Measurements from ENCODE around the gene RBM39.

Gene RBM39

DNA sequence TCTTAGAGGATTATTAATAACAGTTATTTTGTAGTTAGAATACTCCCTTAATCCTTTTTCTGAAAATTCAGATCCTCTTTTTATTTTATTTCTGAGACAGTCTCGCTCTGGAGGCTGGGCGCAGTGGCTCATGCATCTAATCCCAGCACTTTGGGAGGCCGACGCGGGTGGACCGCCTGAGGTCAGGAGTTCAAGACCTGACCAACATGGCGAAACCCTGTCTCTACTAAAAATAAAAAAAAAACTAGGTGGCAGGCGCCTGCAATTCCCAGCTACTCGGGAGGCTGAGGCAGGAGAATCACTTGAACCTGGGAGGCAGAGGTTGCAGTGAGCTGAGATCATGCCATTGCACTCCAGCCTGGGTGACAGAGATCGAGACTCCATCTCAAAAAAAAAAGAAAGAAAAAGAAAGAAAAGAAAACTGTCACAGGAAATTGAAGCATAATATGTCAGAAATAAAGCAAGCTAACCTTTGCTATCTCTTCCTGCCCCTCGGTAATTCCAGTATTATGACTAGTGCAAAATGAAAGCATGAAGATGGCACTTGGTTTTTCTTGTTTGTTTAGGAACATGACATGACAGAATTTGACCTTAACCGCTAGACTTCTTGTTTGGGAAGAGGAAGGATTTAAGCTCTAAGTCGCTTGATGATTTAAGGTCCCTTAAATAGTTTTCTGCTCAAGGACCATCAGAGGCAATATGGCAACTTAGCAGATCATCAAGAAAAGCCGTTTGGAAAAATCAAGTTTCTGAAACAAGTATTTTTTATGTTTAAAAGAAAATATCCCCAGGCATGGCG lies 1.8 kb upstream of the RBM39 start:
- Histone ChIP-seq H3K27ac (ENCODE audit: low read length) (peak overlapping the region; percentile 97), H3K4me3 (ENCODE audit: low read length) (peak overlapping the region; percentile 91), H3K9ac (ENCODE audit: low read length) (peak overlapping the region; percentile 99)

DNA sequence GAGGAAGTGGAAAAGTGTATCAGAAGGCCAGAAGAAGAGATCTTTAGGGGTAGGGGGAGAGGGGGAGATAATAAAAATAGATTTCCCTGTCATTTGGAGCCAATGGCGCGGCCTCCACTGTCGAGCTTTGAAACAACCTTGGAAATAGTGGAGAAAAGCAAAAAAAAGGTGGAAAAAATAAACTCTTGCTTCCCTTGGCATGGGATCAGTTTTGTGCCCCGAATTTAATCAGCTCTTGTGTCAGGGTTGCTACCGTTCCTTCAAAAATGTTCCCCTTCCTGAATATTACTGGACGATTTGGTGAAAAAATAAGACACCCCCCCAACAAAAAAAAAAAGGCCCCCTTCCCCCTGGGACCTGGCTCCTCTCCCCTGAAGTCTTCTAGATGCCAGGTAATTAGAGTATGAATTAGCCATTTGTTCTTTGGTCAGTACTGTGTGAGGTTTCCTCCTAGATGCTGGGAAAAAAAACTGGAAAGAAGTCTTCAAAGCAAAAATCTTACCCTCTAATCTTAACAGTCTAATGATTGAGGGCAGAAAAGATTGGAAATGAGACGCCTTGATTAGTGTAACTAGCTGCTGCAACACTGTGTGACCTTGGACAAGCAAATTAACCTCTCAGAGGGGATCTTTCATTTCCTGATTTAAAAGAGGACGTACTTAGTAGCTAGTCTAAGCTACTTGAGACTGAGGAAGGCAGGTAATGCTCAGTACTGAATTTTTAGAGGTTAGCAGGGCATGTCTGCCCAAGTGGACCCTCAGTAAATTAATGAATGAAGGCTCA lies 872 bp upstream of the RBM39 start:
- Histone ChIP-seq H3K27ac (ENCODE audit: low read length) (peak overlapping the region; percentile 97), H3K27me3 (ENCODE audit: control insufficient read depth, insufficient read depth, low read length) (no peaks in the 10 kb centered on the region), H3K9me3 (ENCODE audit: control insufficient read depth, low read depth, low read length) (no peaks in the 10 kb centered on the region), H3K4me3 (ENCODE audit: low read length) (peak overlapping the region; percentile 91), H3K9ac (ENCODE audit: low read length) (peak overlapping the region; percentile 99), H3K4me1 (ENCODE audit: control insufficient read depth, low read depth, low read length) (peaks cover 17% of the 10 kb centered on the region), H3K36me3 (ENCODE audit: control insufficient read depth, low read depth, low read length) (peaks cover 29% of the 10 kb centered on the region)

More for the DNA sequence above, 1.8 kb upstream of the RBM39 start:
- Histone ChIP-seq H3K27me3 (ENCODE audit: control insufficient read depth, insufficient read depth, low read length) (no peaks in the 10 kb centered on the region), H3K36me3 (ENCODE audit: control insufficient read depth, low read depth, low read length) (peaks cover 19% of the 10 kb centered on the region), H3K9me3 (ENCODE audit: control insufficient read depth, low read depth, low read length) (no peaks in the 10 kb centered on the region), H3K4me1 (ENCODE audit: control insufficient read depth, low read depth, low read length) (peaks cover 13% of the 10 kb centered on the region)

DNA sequence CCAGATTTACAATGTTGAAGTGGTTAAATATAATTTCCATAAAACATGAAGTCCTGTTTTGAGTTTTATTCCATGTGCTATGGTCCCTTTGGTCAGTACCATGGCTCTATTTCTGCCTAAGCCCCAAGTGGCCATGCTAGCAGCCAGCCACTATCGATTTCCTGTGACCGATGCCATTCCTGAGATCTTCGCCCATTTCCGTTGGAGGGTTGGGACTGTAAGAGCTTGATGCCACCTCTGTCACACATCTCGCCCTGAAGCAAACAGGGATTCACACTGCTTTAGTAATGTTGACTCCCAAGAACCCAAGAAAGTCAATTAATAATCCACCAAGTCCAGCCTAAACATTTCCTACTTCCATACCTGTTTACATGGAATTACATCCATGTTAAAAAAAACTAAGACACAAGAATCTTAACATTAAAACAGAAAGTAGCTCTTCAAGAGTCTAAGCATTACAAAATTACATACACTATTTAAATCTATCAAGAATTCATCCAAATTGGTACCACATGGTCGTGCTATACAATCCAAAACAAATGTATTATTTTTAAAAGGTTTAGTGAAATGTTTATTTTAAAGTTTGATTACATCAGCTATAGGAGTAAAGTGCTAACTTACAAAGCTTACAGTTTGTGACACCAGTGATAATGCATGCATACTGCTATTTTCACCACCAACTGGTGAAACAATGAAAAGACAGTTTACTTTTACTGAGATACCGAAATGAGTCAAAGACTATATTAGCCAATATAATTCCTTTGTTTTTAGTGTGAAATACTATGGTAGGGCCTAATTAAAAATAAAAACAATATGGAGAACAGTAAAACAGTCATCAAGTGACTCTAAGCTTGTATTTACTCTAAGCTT lies 2.5 kb downstream of the RBM39 start:
- no peak overlapping the region for H3K27ac ChIP-seq (ENCODE audit: low read length)
- peaks cover 53% of the 10 kb centered on the region for H3K36me3 ChIP-seq (ENCODE audit: control insufficient read depth, low read depth, low read length)
- H3K4me1 ChIP-seq (ENCODE audit: control insufficient read depth, low read depth, low read length), result peaks cover 17% of the 10 kb centered on the region
- H3K27me3 ChIP-seq (ENCODE audit: control insufficient read depth, insufficient read depth, low read length), result no peaks in the 10 kb centered on the region
- peak overlapping the region; percentile 93 for H3K4me3 ChIP-seq (ENCODE audit: low read length)
- no peaks in the 10 kb centered on the region for H3K9me3 ChIP-seq (ENCODE audit: control insufficient read depth, low read depth, low read length)
- peak overlapping the region; percentile 1 for H3K9ac ChIP-seq (ENCODE audit: low read length)

DNA sequence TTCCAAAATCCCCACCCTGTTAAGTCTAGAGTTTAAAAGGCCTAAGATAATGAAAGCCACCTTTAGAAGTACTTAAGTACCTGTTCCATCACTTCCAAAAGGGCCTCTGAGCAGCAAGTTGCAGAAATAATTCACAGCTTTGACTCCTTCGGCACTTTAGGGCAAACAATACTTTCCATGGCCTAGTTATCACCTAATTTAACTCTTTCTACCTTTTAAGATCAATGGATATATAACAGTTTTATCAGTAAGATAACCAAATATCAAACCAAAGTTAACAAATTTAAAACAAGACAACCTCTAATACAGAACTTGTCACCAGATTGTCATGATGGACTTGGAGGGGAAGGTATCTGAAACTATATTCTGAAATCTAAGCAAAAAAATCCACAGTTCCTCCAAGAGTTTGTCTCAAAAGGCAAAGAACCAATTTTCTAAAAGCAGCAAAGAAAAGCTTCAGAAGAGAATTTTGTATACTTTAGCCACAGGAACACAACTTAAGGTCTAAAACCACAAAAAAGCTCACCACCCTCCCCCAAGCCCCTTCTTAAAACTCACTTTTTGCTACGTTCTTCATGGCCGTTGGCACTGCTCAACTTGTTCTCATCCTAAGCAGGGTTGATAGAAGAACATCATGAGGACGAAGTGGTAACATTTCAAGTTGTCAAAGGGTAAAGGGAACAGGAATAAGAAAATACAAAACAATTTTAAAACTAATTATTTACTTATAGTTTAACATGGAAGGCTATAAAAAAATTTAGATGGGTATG lies 3.5 kb downstream of the RBM39 start:
- H3K27ac ChIP-seq (ENCODE audit: low read length), result no peak overlapping the region
- H3K9ac ChIP-seq (ENCODE audit: low read length), result no peak overlapping the region
- H3K27me3 ChIP-seq (ENCODE audit: control insufficient read depth, insufficient read depth, low read length), result no peaks in the 10 kb centered on the region
- H3K36me3 ChIP-seq (ENCODE audit: control insufficient read depth, low read depth, low read length), result peaks cover 62% of the 10 kb centered on the region
- H3K4me3 ChIP-seq (ENCODE audit: low read length), result peak overlapping the region; percentile 19
- no peaks in the 10 kb centered on the region for H3K9me3 ChIP-seq (ENCODE audit: control insufficient read depth, low read depth, low read length)
- H3K4me1 ChIP-seq (ENCODE audit: control insufficient read depth, low read depth, low read length), result peaks cover 17% of the 10 kb centered on the region

DNA sequence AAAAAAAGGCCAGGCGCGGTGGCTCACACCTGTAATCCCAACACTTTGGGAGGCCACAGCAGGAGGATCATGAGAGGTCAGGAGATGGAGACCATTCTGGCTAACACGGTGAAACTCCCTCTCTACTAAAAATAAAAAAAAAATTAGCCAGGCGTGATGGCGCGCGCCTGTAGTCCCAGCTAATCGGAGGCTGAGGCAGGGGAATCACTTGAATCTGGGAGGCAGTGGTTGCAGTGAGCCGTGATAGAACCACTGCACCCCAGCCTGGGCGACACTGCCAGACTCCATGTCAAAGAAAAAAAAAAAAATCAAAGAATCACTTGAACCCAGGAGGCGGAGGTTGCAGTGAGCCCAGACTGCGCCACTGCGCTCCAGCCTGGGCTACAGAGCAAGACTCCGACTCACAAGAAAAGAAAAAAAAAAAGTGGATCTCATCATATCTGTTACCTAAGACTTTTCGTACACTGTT lies 4.2 kb downstream of the RBM39 start:
- Histone ChIP-seq H3K4me3 (ENCODE audit: low read length) (no peak overlapping the region), H3K9me3 (ENCODE audit: control insufficient read depth, low read depth, low read length) (no peaks in the 10 kb centered on the region), H3K36me3 (ENCODE audit: control insufficient read depth, low read depth, low read length) (peaks cover 69% of the 10 kb centered on the region), H3K27ac (ENCODE audit: low read length) (no peak overlapping the region), H3K4me1 (ENCODE audit: control insufficient read depth, low read depth, low read length) (peaks cover 12% of the 10 kb centered on the region), H3K27me3 (ENCODE audit: control insufficient read depth, insufficient read depth, low read length) (no peaks in the 10 kb centered on the region), H3K9ac (ENCODE audit: low read length) (no peak overlapping the region)

DNA sequence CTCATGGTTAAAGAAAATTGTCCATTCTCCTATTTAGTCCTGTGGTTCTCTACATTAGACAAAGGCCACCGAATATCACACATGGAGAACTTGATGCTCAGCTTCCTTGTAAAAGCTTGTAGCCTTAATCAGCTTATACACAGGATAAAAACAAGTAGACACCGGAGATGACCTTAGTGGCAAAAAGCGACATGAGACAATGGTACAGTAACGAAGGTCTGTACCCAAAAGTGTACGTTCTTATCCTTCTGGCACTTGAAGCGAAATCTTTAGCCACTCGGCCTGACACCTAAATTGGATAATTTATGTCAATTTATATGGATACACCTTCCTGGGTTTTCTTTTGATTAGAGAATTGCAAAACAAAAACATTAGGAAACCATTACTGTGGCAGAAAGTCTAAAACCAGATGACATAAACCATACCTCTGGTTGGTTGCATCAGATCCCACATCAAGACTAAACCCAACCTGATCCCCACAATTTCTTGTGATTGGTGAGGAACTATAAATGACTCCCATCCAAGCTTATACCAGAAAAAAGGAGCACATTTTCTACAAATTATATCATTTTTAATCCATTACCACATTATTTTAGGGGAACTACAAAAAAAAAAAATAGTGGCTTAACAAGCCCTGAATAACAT lies 6.1 kb downstream of the RBM39 start:
- H3K9ac ChIP-seq (ENCODE audit: low read length), result no peak overlapping the region
- no peaks in the 10 kb centered on the region for H3K9me3 ChIP-seq (ENCODE audit: control insufficient read depth, low read depth, low read length)
- peaks cover 12% of the 10 kb centered on the region for H3K4me1 ChIP-seq (ENCODE audit: control insufficient read depth, low read depth, low read length)
- no peak overlapping the region for H3K27ac ChIP-seq (ENCODE audit: low read length)
- H3K27me3 ChIP-seq (ENCODE audit: control insufficient read depth, insufficient read depth, low read length), result no peaks in the 10 kb centered on the region
- no peak overlapping the region for H3K4me3 ChIP-seq (ENCODE audit: low read length)
- H3K36me3 ChIP-seq (ENCODE audit: control insufficient read depth, low read depth, low read length), result peaks cover 88% of the 10 kb centered on the region

DNA sequence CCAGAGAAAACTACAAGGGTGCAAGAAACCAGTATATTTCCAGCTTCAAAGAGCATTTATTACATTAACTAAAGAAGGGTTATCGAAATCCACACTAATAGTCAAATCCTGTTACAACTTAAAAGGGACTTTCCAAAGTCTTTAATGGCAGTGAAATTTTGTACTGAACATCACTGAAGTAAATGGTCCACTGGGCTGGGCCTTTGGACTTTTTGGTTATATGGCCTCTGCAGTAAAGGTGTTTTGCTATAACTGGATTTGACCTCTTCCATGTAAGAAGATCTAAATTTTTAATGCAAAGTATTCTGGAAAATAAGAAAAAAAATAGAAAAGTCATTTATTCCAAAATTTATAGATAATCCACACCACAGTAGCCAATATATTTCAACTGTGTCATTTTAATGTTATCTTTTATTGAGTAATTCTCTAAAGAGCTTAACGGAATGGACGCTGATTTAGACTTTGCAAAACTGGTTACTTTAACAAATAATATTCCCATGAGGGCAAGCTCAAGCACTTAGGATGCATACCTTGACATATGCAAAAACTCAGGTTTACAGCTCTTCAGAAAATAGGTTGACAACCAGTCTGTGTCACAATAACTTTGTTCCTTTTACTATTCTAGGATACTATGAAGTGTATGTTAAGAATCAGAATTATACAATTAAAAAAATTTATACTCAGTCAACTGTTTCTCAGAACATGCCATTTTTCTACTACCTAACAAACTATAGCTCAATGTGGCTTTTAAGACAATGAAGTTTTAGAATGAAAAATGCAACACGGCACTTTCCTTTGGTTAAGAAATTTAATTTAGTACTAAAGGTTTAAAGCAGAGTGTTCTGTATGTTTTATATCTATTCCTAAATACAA lies 7.0 kb downstream of the RBM39 start:
- no peaks in the 10 kb centered on the region for H3K9me3 ChIP-seq (ENCODE audit: control insufficient read depth, low read depth, low read length)
- peaks cover 8% of the 10 kb centered on the region for H3K4me1 ChIP-seq (ENCODE audit: control insufficient read depth, low read depth, low read length)
- H3K36me3 ChIP-seq (ENCODE audit: control insufficient read depth, low read depth, low read length), result peaks cover 90% of the 10 kb centered on the region
- H3K4me3 ChIP-seq (ENCODE audit: low read length), result no peak overlapping the region
- no peak overlapping the region for H3K27ac ChIP-seq (ENCODE audit: low read length)
- H3K9ac ChIP-seq (ENCODE audit: low read length), result no peak overlapping the region
- no peaks in the 10 kb centered on the region for H3K27me3 ChIP-seq (ENCODE audit: control insufficient read depth, insufficient read depth, low read length)

DNA sequence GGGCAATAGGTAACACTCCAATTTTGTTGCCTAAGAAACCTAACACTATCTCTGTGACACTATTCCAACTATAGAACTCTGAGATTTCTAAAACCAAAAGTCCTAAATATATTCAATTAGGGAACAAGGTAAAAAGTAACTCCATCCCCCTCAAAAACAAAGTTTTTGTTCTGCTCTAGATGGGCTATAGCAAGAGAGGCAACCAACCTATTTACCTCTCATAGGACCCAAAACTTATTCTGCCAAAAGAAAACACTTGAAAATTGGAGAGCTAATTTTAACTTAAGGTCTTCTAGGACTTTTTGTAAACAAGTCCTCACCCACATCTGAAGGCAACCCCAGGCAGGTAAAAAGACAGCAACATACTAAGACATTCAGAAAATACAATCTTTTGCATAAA lies 7.7 kb downstream of the RBM39 start:
- Histone ChIP-seq H3K9ac (ENCODE audit: low read length) (no peak overlapping the region), H3K4me1 (ENCODE audit: control insufficient read depth, low read depth, low read length) (peaks cover 3% of the 10 kb centered on the region), H3K27ac (ENCODE audit: low read length) (no peak overlapping the region), H3K4me3 (ENCODE audit: low read length) (no peak overlapping the region), H3K9me3 (ENCODE audit: control insufficient read depth, low read depth, low read length) (no peaks in the 10 kb centered on the region), H3K27me3 (ENCODE audit: control insufficient read depth, insufficient read depth, low read length) (no peaks in the 10 kb centered on the region), H3K36me3 (ENCODE audit: control insufficient read depth, low read depth, low read length) (peaks cover 90% of the 10 kb centered on the region)

DNA sequence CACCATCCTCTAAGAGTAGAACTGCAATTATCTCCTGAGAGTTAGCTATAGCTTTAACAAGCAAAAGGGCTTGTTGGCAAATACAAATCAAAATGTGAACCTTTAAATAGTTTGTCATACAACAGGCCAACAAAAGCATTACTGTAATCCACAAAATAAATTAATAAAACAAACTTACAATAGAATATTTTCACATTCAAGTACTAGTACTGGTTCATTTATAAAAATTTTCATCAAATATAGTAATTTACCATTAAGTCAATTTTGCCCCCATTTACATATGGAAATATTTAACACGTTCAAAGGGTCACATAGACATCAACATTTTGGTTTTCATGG lies 9.4 kb downstream of the RBM39 start:
- no peak overlapping the region for H3K27ac ChIP-seq (ENCODE audit: low read length)
- no peaks in the 10 kb centered on the region for H3K9me3 ChIP-seq (ENCODE audit: control insufficient read depth, low read depth, low read length)
- no peak overlapping the region for H3K9ac ChIP-seq (ENCODE audit: low read length)
- no peak overlapping the region for H3K4me3 ChIP-seq (ENCODE audit: low read length)
- H3K27me3 ChIP-seq (ENCODE audit: control insufficient read depth, insufficient read depth, low read length), result no peaks in the 10 kb centered on the region
- no peaks in the 10 kb centered on the region for H3K4me1 ChIP-seq (ENCODE audit: control insufficient read depth, low read depth, low read length)
- peaks cover 91% of the 10 kb centered on the region for H3K36me3 ChIP-seq (ENCODE audit: control insufficient read depth, low read depth, low read length)

All from iPS-18a (cell line).